Right lobe of liver (tissue), 4 donors: ENCODE data around the gene KLRC1.
"Not testable (repeated sequence)": the region's sequence is repeated elsewhere in the genome, so short reads cannot be mapped to it uniquely, and the experiment has no call there.

ENCODE experiments used
- POLR2A ChIP-seq: fragments of 450-650 bp; IDR thresholded peaks from one replicate; pipeline ENCODE4 v1.6.1; 2017; ENCODE audit warnings: antibody characterized with exemption, mild to moderate bottlenecking
- TF ChIP-seq, protein P1 (sequence below), 4 donors: fragments of 200-600 bp in 3 of 4; fragments of 450-650 bp in 1 of 4; IDR thresholded peaks; one replicate each; pipeline versions ENCODE4 v1.5.1 to v1.8.0; 2016 to 2022; ENCODE audit warnings: antibody characterized with exemption in 4 of 4, mild to moderate bottlenecking in 2 of 4
- donor health status: DM: no; HTN: no; CAD: no.
- donor health status: DM: no; HTN: no; CAD: no.
- donor health status: DM: no; HTN: yes; CAD: no.

DNA sequence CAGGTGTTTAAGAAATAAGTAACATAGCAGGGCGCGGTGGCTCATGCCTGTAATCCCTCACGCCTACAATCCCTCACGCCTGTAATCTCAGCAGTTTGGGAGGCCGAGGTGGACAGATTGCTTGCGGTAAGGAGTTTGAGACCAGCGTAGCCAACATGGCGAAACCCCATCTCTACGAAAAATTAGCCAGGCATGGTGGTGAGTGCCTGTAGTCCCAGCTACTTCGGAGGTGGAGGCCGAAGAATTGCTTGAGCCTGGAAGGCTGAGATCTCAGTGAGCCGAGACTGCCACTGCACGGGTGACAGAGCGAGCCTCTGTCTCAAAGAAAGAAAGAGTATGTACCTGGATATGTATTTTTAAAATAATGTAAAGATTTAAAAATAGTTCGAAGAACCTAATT lies 57.0 kb downstream of the KLRC1 start:
- TF ChIP-seq, protein P1, sequence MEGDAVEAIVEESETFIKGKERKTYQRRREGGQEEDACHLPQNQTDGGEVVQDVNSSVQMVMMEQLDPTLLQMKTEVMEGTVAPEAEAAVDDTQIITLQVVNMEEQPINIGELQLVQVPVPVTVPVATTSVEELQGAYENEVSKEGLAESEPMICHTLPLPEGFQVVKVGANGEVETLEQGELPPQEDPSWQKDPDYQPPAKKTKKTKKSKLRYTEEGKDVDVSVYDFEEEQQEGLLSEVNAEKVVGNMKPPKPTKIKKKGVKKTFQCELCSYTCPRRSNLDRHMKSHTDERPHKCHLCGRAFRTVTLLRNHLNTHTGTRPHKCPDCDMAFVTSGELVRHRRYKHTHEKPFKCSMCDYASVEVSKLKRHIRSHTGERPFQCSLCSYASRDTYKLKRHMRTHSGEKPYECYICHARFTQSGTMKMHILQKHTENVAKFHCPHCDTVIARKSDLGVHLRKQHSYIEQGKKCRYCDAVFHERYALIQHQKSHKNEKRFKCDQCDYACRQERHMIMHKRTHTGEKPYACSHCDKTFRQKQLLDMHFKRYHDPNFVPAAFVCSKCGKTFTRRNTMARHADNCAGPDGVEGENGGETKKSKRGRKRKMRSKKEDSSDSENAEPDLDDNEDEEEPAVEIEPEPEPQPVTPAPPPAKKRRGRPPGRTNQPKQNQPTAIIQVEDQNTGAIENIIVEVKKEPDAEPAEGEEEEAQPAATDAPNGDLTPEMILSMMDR (IDR thresholded peaks at IDR 0.05): not testable (repeated sequence)
- not testable (repeated sequence) for TF ChIP-seq POLR2A
